GM12865 (cell line): ENCODE measurements around the gene ATXN7.

Source experiments
- DNase-seq: peaks from one replicate; pipeline ENCODE4 v3.0.0; 2010; ENCODE audit warnings: low read depth
- H3K4me3 ChIP-seq: 2 replicates; pipeline ENCODE4 v1.5.1; 2011; ENCODE audit warnings: mild to moderate bottlenecking, low read depth, low read length, control low read depth
- TF ChIP-seq, protein P1 (sequence below): IDR thresholded peaks from 2 replicates; pipeline ENCODE4 v1.5.1; 2011; ENCODE audit warnings: low read length, control low read depth, low read depth, inconsistent platforms; ENCODE audit not compliant: insufficient read depth; ENCODE audit errors: missing control alignments

ATXN7 gene

GRCh38 chr3:63849175-63849574 is 14.5 kb upstream of the ATXN7 start:
- no peak overlapping the region for H3K4me3 ChIP-seq
- TF ChIP-seq, protein P1, sequence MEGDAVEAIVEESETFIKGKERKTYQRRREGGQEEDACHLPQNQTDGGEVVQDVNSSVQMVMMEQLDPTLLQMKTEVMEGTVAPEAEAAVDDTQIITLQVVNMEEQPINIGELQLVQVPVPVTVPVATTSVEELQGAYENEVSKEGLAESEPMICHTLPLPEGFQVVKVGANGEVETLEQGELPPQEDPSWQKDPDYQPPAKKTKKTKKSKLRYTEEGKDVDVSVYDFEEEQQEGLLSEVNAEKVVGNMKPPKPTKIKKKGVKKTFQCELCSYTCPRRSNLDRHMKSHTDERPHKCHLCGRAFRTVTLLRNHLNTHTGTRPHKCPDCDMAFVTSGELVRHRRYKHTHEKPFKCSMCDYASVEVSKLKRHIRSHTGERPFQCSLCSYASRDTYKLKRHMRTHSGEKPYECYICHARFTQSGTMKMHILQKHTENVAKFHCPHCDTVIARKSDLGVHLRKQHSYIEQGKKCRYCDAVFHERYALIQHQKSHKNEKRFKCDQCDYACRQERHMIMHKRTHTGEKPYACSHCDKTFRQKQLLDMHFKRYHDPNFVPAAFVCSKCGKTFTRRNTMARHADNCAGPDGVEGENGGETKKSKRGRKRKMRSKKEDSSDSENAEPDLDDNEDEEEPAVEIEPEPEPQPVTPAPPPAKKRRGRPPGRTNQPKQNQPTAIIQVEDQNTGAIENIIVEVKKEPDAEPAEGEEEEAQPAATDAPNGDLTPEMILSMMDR, result no peak
- DNase-seq, result no peak

DNA sequence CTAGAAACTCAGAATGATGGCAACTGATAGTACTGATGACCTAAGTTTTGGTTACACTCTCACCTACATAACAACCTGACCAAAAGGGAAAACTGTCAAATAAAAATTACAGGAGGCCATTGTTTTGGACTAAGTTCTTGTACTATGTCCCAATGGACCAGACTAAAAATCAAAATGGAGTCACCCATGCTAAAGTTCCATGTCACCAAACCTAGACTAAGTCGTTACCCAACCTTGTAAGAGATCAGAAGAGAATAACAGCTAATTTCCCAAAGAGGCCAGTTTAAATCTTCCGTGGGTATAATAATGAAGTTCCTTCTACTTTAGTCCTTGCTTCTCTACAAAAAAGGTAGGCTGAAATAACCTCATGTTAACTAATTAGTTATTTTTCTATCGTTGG is 12.4 kb upstream of the ATXN7 start:
- DNase-seq, result no peak
- TF ChIP-seq, protein P1, result no peak
- no peak overlapping the region for H3K4me3 ChIP-seq

GRCh38 chr3:63853106-63853505 is 10.6 kb upstream of the ATXN7 start:
- H3K4me3 ChIP-seq, result no peak overlapping the region
- no peak for DNase-seq
- TF ChIP-seq, protein P1, result no peak

GRCh38 chr3:63855333-63855940 is 8.2 kb upstream of the ATXN7 start:
- TF ChIP-seq, protein P1, result no peak
- DNase-seq, result no peak
- H3K4me3 ChIP-seq, result no peak overlapping the region

DNA sequence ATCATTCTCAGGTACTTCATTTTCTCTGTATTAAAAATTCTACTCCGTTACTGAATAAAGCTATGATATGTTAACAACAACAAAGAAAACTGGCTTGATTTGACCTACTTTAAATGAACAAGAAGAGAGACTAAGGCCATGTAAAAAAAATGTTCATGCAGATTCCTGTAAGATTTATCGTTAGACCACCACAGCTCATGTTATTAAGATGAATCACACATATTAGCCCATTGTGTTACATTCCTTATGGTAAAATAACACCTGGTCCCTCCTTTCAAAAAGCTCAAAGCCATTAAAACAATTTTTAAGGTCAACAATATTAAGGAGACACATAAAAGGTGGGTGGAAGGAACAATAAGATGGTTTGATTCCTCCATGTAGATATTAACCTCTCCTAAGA is 6.4 kb upstream of the ATXN7 start:
- TF ChIP-seq, protein P1, result no peak
- DNase-seq, result no peak
- H3K4me3 ChIP-seq, result no peak overlapping the region

- no peak for DNase-seq
- TF ChIP-seq, protein P1, result no peak
- H3K4me3 ChIP-seq, result no peak overlapping the region
Measured at GRCh38 chr3:63860776-63861175, 2.9 kb upstream of the ATXN7 start.

- DNase-seq, result no peak
- TF ChIP-seq, protein P1, result no peak
- H3K4me3 ChIP-seq, result no peak overlapping the region
Measured at GRCh38 chr3:63861306-63861705, 2.4 kb upstream of the ATXN7 start.
